Renal cortical epithelial cell (primary cell): ENCODE results near the gene ATL3. TPM values are rescaled to one million over a fixed set of nuclear protein-coding genes. Genes with fewer than 3 reads are reported as not detected.
"Not testable (repeated sequence)": the region's sequence is repeated elsewhere in the genome, so short reads cannot be mapped to it uniquely, and the experiment has no call there.

ENCODE experiments used
- DNase-seq: peaks from one replicate; pipeline ENCODE4 v3.0.0-alpha.2; 2011; ENCODE audit warnings: low read depth
- total RNA-seq: library from RNA; depleted of rRNA; stranded (reverse); fragments of >200 nt; gene quantifications from 2 replicates; pipeline ENCODE4 v1.2.3, GENCODE V29; 2014

Gene ATL3
- total RNA-seq, 1 donor from 2014 or later: 101 TPM

- DNase-seq: no peak
Measured at GRCh38 chr11:63589000-63589399, 82.2 kb downstream of the ATL3 start.

DNA sequence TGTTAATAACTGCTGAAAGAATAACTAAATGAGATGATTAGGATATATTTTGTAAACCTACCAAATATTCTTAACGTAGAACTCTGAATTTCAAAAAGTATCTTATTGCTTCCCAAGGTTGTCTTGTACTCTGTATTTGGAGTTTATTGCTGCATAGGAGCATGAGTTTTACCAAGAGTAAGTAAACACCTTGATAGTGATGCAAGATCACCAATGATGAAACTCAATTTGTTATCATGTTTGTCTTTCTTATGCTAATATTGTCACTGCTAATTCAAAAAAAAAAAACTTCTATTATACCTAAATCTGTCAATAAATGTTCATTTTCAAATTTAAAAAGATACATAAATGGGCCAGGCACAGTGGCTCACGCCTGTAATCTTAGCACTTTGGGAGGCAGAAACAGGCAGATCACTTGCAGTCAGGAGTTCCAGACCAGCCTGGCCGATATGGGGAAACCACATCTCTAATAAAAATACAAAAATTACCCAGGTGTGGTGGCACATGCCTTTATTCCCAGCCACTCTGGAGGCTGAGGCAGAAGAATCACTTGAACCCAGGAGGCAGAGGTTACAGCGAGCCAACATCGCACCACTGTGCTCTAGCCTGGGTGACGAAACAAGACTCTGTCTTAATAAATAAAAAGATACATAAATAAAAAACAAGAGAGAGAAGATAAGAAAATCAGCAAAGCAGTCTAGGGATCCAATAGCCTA lies 84.6 kb downstream of the ATL3 start:
- no peak for DNase-seq

GRCh38 chr11:63583357-63583677 lies 87.9 kb downstream of the ATL3 start:
- DNase-seq: no peak

DNA sequence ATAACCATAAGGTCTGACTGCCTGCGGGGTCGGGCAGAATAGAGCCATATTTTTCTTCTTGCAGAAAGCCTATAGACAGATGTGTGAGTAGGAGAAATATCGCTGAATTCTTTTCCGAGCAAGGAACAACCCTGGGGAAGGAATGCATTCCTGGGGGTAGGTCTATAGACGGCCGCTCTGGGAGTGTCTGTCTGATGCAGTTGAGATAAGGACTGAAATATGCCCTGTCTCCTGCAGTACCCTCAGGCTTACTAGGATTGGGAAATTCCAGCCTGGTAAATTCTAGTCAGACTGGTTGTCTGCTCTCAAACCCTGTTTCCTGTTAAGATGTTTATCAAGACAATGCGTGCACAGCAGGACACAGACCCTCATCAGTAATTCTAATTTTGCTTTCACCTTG lies 90.0 kb downstream of the ATL3 start:
- not testable (repeated sequence) for DNase-seq

DNA sequence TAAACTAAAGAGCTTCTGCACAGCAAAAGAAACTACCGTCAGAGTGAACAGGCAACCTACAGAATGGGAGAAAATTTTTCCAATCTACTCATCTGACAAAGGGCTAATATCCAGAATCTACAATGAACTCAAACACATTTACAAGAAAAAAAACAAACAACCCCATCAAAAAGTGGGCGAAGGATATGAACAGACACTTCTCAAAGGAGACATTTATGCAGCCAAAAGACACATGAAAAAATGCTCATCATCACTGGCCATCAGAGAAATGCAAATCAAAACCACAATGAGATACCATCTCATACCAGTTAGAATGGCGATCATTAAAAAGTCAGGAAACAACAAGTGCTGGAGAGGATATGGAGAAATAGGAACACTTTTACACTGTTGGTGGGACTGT lies 92.3 kb downstream of the ATL3 start:
- not testable (repeated sequence) for DNase-seq

DNA sequence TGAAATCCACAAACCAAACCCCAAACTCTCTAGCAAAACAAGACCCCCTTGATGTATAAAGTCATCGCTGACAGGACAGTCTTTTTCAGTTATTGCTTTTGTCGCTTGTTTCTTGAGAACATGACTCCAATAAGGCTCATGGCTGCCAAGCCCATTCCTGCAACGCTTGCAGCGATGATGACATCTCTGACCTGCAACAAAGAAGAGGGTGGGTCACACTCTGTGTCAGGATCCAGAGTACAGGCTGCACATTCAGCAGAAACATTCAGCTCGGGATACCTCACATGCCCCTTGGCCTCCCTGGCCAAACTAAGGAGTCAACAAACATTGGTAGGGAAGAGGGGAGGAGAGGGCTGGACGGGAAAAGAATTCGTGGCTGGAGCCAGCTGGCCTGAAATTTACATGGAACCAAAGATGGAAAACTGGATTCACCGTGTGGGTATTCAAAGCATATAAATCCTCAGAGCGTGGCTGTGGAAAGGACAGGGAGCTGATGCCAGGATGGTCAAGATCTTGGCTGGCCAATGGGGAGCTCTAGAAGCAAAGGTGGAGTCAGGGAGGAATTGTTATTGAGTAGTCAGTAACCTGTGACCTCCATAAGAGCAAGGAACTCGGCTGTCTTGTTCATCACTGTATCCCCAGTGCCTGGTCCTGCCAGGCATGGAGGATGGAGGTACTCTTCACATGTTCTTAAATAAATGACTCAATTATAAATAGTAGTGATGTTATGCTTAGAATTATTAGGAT lies 96.1 kb downstream of the ATL3 start:
- DNase-seq: peak; percentile 77

Other genes starting within 250 kb of the ATL3 start
- 0.40 TPM in 1 of 2 replicates, not detected in the other for gene PLAAT5, start 180.2 kb downstream of the ATL3 start, total RNA-seq
- gene LGALS12, start 165.3 kb downstream of the ATL3 start, total RNA-seq: not detected in 2 replicates
- gene PLAAT4, start 134.6 kb downstream of the ATL3 start, total RNA-seq: 36.4 and 83.2 TPM in 2 replicates
- gene PLAAT2, start 108.0 kb downstream of the ATL3 start, total RNA-seq: not detected in 2 replicates
- gene PLAAT3, start 56.9 kb downstream of the ATL3 start, total RNA-seq: 50.6 and 63.9 TPM in 2 replicates
- 49.5 and 126 TPM in 2 replicates for gene RTN3, start 10.1 kb upstream of the ATL3 start, total RNA-seq
- 8.9 and 18.4 TPM in 2 replicates for gene ZFTA, start 97.4 kb upstream of the ATL3 start, total RNA-seq
- gene SPINDOC, start 142.1 kb upstream of the ATL3 start, total RNA-seq: 11.8 and 12.6 TPM in 2 replicates
- 12.5 and 25.2 TPM in 2 replicates for gene MARK2, start 167.7 kb upstream of the ATL3 start, total RNA-seq
- gene RCOR2, start 245.8 kb upstream of the ATL3 start, total RNA-seq: 0.35 and 1.6 TPM in 2 replicates